Activated T-cell treated with anti-CD3 and anti-CD28 coated beads, Interleukin-2, amount 50 U/mL, for 1 hour (primary cell): ENCODE measurements around the gene NFKB1.

Experiments
- DNase-seq: peaks from one replicate; pipeline ENCODE4 v3.0.0-alpha.2; 2020

Gene NFKB1

GRCh38 chr4:102572452-102572851, 71.3 kb downstream of the NFKB1 start:
- no peak for DNase-seq

- no peak for DNase-seq
These were observed 73.2 kb downstream of the NFKB1 start for GRCh38 chr4:102574317-102574716.

GRCh38 chr4:102575369-102576129, 74.4 kb downstream of the NFKB1 start:
- DNase-seq = no peak

GRCh38 chr4:102578270-102578669, 77.1 kb downstream of the NFKB1 start:
- DNase-seq = no peak

- DNase-seq = no peak
These were observed 77.7 kb downstream of the NFKB1 start for GRCh38 chr4:102578819-102579218.

- DNase-seq = no peak
These were observed 78.8 kb downstream of the NFKB1 start for GRCh38 chr4:102579794-102580462.

- no peak for DNase-seq
These were observed 79.3 kb downstream of the NFKB1 start for GRCh38 chr4:102580463-102580842.

- no peak for DNase-seq
These were observed 82.9 kb downstream of the NFKB1 start for GRCh38 chr4:102584091-102584490.

GRCh38 chr4:102585329-102585728, 84.2 kb downstream of the NFKB1 start:
- DNase-seq = no peak

GRCh38 chr4:102586002-102586643, 85.0 kb downstream of the NFKB1 start:
- DNase-seq = no peak

- DNase-seq = peak; percentile 55
These were observed 85.5 kb downstream of the NFKB1 start for GRCh38 chr4:102586644-102587021.

GRCh38 chr4:102589743-102590142, 88.6 kb downstream of the NFKB1 start:
- no peak for DNase-seq

GRCh38 chr4:102592256-102592655, 91.1 kb downstream of the NFKB1 start:
- DNase-seq = no peak

- no peak for DNase-seq
These were observed 92.0 kb downstream of the NFKB1 start for GRCh38 chr4:102593147-102593546.

- DNase-seq = no peak
These were observed 92.8 kb downstream of the NFKB1 start for GRCh38 chr4:102594000-102594399.

GRCh38 chr4:102596532-102596931, 95.4 kb downstream of the NFKB1 start:
- DNase-seq = no peak

- no peak for DNase-seq
These were observed 97.1 kb downstream of the NFKB1 start for GRCh38 chr4:102598086-102598761.

- DNase-seq = no peak
These were observed 97.7 kb downstream of the NFKB1 start for GRCh38 chr4:102598762-102599374.

GRCh38 chr4:102599455-102599854, 98.3 kb downstream of the NFKB1 start:
- no peak for DNase-seq

- DNase-seq = no peak
These were observed 98.7 kb downstream of the NFKB1 start for GRCh38 chr4:102599886-102600285.

- no peak for DNase-seq
These were observed 99.5 kb downstream of the NFKB1 start for GRCh38 chr4:102600689-102601088.

GRCh38 chr4:102601586-102602227, 100.5 kb downstream of the NFKB1 start:
- no peak for DNase-seq
